Cardiac fibroblast (primary cell): Measurements from ENCODE around the gene GIMAP8.
"Not testable (repeated sequence)": the region's sequence is repeated elsewhere in the genome, so short reads cannot be mapped to it uniquely, and the experiment has no call there.

Experiments
- DNase-seq, 2 donors: peaks; one replicate each; pipeline versions ENCODE4 v3.0.0 to v3.0.0-alpha.2; 2010; ENCODE audit warnings: low read depth in 2 of 2
- H3K4me3 ChIP-seq, 2 donors: replicated peaks in 1 of 2; 1 replicate in 1 of 2; 2 replicates in 1 of 2; pipeline ENCODE4 v1.5.1; 2011; ENCODE audit warnings: low read depth in 2 of 2, low read length in 2 of 2, mild to moderate bottlenecking in 2 of 2, moderate library complexity in 1 of 2
- TF ChIP-seq, protein P1 (sequence below): IDR thresholded peaks from one replicate; pipeline ENCODE4 v1.5.1; 2011; ENCODE audit warnings: low read depth, mild to moderate bottlenecking, low read length, inconsistent platforms

The GIMAP8 gene

DNA sequence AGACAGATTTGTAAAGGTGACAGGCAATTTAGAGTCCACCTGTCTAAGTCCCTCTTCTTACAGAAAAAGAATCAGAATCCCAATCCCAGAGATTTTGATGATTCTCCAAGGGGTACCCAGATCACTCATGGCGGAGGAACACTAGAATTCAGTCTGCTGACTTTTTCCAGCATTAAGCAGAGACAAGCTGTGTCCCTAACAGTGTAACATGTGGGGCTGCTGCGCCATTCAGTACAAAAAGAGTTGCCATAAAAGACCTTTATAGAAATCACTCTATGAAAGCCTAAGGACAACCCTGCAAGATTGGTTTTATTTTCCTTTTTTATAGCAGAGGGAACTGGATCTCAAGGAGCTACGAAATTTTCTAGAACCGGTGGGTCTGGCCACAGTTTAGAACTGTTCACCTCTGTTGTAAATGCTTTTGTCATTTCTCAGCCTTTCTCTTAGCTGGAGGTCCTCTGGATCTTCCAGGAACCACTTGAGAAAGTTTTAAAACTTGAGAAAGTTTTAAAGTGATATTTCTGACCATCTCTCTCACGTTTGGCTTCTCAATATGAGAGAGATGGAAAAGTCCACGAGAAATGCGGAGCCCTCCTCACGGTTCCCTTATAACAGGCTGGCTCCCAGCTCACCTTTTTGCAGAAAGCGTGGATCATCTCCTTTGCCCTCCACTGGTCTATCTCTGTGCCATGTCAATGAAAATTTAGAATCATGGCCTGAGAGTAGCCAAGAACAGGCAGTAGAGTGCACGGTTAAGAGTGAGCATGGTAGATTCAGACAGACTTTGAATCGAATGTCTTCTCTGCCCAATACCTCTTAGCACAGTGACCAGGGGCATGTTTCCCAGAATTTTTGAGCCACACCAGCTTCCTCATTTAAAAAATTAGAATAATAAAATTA lies 65.1 kb downstream of the GIMAP8 start:
- TF ChIP-seq, protein P1, sequence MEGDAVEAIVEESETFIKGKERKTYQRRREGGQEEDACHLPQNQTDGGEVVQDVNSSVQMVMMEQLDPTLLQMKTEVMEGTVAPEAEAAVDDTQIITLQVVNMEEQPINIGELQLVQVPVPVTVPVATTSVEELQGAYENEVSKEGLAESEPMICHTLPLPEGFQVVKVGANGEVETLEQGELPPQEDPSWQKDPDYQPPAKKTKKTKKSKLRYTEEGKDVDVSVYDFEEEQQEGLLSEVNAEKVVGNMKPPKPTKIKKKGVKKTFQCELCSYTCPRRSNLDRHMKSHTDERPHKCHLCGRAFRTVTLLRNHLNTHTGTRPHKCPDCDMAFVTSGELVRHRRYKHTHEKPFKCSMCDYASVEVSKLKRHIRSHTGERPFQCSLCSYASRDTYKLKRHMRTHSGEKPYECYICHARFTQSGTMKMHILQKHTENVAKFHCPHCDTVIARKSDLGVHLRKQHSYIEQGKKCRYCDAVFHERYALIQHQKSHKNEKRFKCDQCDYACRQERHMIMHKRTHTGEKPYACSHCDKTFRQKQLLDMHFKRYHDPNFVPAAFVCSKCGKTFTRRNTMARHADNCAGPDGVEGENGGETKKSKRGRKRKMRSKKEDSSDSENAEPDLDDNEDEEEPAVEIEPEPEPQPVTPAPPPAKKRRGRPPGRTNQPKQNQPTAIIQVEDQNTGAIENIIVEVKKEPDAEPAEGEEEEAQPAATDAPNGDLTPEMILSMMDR = no peak
- no peak for DNase-seq
- H3K4me3 ChIP-seq = no peak overlapping the region

GRCh38 chr7:150516956-150517745 lies 66.7 kb downstream of the GIMAP8 start:
- TF ChIP-seq, protein P1 = no peak
- no peak overlapping the region for H3K4me3 ChIP-seq
- DNase-seq = no peak

DNA sequence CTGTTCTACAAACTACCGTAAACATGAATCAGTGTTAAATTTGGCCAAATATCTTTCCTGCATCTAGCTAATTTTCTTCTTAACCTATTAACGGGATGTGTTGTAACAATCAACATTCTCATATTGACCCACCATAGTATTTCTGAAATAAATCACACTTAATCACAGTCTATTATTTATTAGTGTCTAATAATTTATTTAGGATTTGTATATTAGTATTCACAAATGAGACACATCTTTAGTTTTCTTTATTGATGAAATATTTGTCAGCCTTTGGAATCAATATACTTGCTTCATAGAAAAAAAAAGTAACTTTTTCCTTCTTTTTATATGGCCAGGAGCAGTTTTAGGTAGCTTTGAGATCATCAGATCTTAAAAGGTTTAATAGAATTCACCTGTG lies 68.9 kb downstream of the GIMAP8 start:
- TF ChIP-seq, protein P1 = no peak
- H3K4me3 ChIP-seq = no peak overlapping the region
- no peak for DNase-seq

DNA sequence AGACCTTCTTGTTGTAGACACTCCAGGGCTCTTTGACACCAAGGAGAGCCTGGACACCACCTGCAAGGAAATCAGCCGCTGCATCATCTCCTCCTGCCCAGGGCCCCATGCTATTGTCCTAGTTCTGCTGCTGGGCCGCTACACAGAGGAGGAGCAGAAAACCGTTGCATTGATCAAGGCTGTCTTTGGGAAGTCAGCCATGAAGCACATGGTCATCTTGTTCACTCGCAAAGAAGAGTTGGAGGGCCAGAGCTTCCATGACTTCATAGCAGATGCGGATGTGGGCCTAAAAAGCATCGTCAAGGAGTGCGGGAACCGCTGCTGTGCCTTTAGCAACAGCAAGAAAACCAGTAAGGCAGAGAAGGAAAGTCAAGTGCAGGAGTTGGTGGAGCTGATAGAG lies 69.7 kb downstream of the GIMAP8 start:
- no peak for DNase-seq
- TF ChIP-seq, protein P1 = no peak
- H3K4me3 ChIP-seq = no peak overlapping the region

DNA sequence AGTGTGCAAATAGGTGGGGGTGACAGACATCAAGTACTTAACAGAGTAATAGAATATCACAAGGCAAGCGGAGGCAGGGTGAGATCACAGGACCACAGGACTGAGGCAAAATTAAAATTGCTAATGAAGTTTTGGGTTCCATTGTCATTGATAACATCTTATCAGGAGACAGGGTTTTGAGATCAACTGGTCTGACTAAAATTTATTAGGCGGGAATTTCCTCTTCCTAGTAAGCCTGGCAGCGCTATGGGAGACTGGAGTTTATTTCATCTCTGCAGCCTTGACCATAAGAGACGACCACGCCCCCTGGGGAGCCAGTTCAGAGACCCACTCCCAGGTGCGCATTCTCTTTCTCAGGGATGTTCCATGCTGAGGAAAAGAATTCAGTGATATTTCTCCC lies 72.5 kb downstream of the GIMAP8 start:
- not testable (repeated sequence) for H3K4me3 ChIP-seq, DNase-seq

GRCh38 chr7:150524018-150524417 lies 73.6 kb downstream of the GIMAP8 start:
- TF ChIP-seq, protein P1 = no peak
- H3K4me3 ChIP-seq = no peak overlapping the region
- DNase-seq = no peak
